Small intestine (tissue), 7 donors: ENCODE measurements around the gene ZNF710. TPM values are rescaled to one million over a fixed set of nuclear protein-coding genes. Genes with fewer than 3 reads are reported as not detected.

Source experiments
- DNase-seq, 2 donors: peaks; one replicate each; pipeline versions ENCODE4 v3.0.0 to v3.0.0-alpha.2; 2013
- FAIRE-seq: peaks from 2 replicates; lab custom pipeline; 2012; peaks lifted over from hg19 to GRCh38; lab: Jason Lieb, UNC
- H3K27ac ChIP-seq, 3 donors: one replicate each; pipeline ENCODE4 v1.5.1; 2013; ENCODE audit warnings: low read length in 2 of 3, mild to moderate bottlenecking in 2 of 3, control low read depth in 1 of 3, inconsistent platforms in 1 of 3, low read depth in 1 of 3, moderate library complexity in 1 of 3
- H3K27me3 ChIP-seq, 3 donors: one replicate each; pipeline ENCODE4 v1.6.1; 2013; ENCODE audit warnings: low read length in 3 of 3, inconsistent platforms in 1 of 3; ENCODE audit not compliant: control insufficient read depth in 3 of 3, insufficient read depth in 3 of 3
- H3K36me3 ChIP-seq, 3 donors: one replicate each; pipeline ENCODE4 v1.6.1; 2013; ENCODE audit warnings: low read length in 3 of 3, inconsistent platforms in 1 of 3, low read depth in 1 of 3, mild to moderate bottlenecking in 1 of 3, moderate library complexity in 1 of 3; ENCODE audit not compliant: control insufficient read depth in 3 of 3, insufficient read depth in 2 of 3
- H3K4me1 ChIP-seq, 3 donors: one replicate each; pipeline ENCODE4 v1.6.1; 2013; ENCODE audit warnings: low read length in 2 of 3, inconsistent platforms in 1 of 3, low read depth in 1 of 3, mild to moderate bottlenecking in 1 of 3, moderate library complexity in 1 of 3; ENCODE audit not compliant: control insufficient read depth in 3 of 3, insufficient read depth in 2 of 3
- H3K4me3 ChIP-seq, 3 donors: one replicate each; pipeline ENCODE4 v1.5.1; 2013; ENCODE audit warnings: low read length in 3 of 3, control low read depth in 1 of 3, inconsistent platforms in 1 of 3, low read depth in 1 of 3, mild to moderate bottlenecking in 1 of 3, moderate library complexity in 1 of 3
- H3K9me3 ChIP-seq, 2 donors: one replicate each; pipeline ENCODE4 v1.6.1; 2013; ENCODE audit warnings: low read depth in 1 of 2, low read length in 1 of 2; ENCODE audit not compliant: control insufficient read depth in 2 of 2, insufficient read depth in 1 of 2
- WGBS, 3 donors: extraction: QIAGEN DNeasy Blood & Tissue Kit; methylation state at CpG; one replicate each; pipeline ENCODE4 v1.1.7; 2013; 5-methylcytosine and 5-hydroxymethylcytosine counted together
- polyA plus RNA-seq, 4 donors: library from polyadenylated mRNA; stranded (reverse) in 3 of 4; unstranded in 1 of 4; fragments of 200-250 nt in 3 of 4; fragments of 120-200 nt in 1 of 4; gene quantifications; one replicate each; pipeline versions ENCODE4 v1.2.1 to v1.2.3, GENCODE V29; 2013
- donor health status: healthy with polysubstance abuse.
- donor health status: control.
- donor health status: control.
- donor health status: Bipolar disorder and iron deficiency.
- donor health status: healthy.

ZNF710 gene
- polyA plus RNA-seq, 4 donors = 10.3 to 26.4 (median 18.8) TPM

- Histone ChIP-seq H3K9me3 (no peaks in the 10 kb centered on the region), H3K27ac (peak overlapping the region in 2 of 3 donors; percentile 95 to 96), H3K4me1 (peaks cover 5 to 41% (median 8%) of the 10 kb centered on the region in 3 donors), H3K4me3 (peak overlapping the region in 1 of 3 donors; percentile 42), H3K36me3 (peaks cover 0 to 8% (median 0%) of the 10 kb centered on the region in 3 donors), H3K27me3 (no peaks in the 10 kb centered on the region)
- FAIRE-seq = no peak
- WGBS, 3 donors = 53 to 59% (median 59%) methylated on average over 12 of the region's 12 CpGs
- DNase-seq = no peak
Measured at GRCh38 chr15:89998923-89999675, 2.0 kb upstream of the ZNF710 start.

GRCh38 chr15:89999676-90000185 is 1.4 kb upstream of the ZNF710 start:
- H3K27me3 ChIP-seq = no peaks in the 10 kb centered on the region
- H3K9me3 ChIP-seq = no peaks in the 10 kb centered on the region
- 2 to 21% (median 18%) methylated on average over 11 to 14 of the region's 14 CpGs for WGBS, 3 donors
- peak overlapping the region; percentile 94 to 96 (median 95) for H3K27ac ChIP-seq
- FAIRE-seq (no peak), DNase-seq (peak; percentile 62 to 63)
- peaks cover 0 to 13% (median 0%) of the 10 kb centered on the region in 3 donors for H3K36me3 ChIP-seq
- H3K4me3 ChIP-seq = peak overlapping the region; percentile 42 to 92 (median 68)
- peaks cover 5 to 47% (median 8%) of the 10 kb centered on the region in 3 donors for H3K4me1 ChIP-seq

- Histone ChIP-seq H3K27me3 (no peaks in the 10 kb centered on the region), H3K36me3 (peaks cover 0 to 14% (median 0%) of the 10 kb centered on the region in 3 donors), H3K4me1 (peaks cover 5 to 53% (median 8%) of the 10 kb centered on the region in 3 donors), H3K4me3 (peak overlapping the region; percentile 68 to 92 (median 74)), H3K9me3 (no peaks in the 10 kb centered on the region), H3K27ac (peak overlapping the region; percentile 94 to 96 (median 95))
- peak; percentile 55 to 73 for DNase-seq
- 8 to 17% (median 16%) methylated on average over 52 to 63 of the region's 63 CpGs for WGBS, 3 donors
- no peak for FAIRE-seq
Measured at GRCh38 chr15:90000186-90001001, 730 bp upstream of the ZNF710 start.

- H3K4me1 ChIP-seq = peaks cover 5 to 66% (median 16%) of the 10 kb centered on the region in 3 donors
- DNase-seq = peak; percentile 65 to 76
- no peak for FAIRE-seq
- H3K9me3 ChIP-seq = no peaks in the 10 kb centered on the region
- H3K27ac ChIP-seq = peak overlapping the region; percentile 81 to 92 (median 83)
- peak overlapping the region; percentile 56 to 92 (median 68) for H3K4me3 ChIP-seq
- H3K27me3 ChIP-seq = no peaks in the 10 kb centered on the region
- 0 to 1% (median 1%) methylated on average over 32 to 88 of the region's 89 CpGs for WGBS, 3 donors
- peaks cover 0 to 21% (median 0%) of the 10 kb centered on the region in 3 donors for H3K36me3 ChIP-seq
Measured at GRCh38 chr15:90001683-90002427, 731 bp downstream of the ZNF710 start.

GRCh38 chr15:90002428-90002844 is 1.3 kb downstream of the ZNF710 start:
- Histone ChIP-seq H3K9me3 (no peaks in the 10 kb centered on the region), H3K27ac (peak overlapping the region; percentile 81 to 92 (median 83)), H3K4me3 (peak overlapping the region; percentile 56 to 92 (median 68)), H3K4me1 (peaks cover 5 to 70% (median 16%) of the 10 kb centered on the region in 3 donors), H3K36me3 (peaks cover 0 to 27% (median 0%) of the 10 kb centered on the region in 3 donors), H3K27me3 (no peaks in the 10 kb centered on the region)
- 2 to 3% (median 2%) methylated on average over 20 to 27 of the region's 27 CpGs for WGBS, 3 donors
- peak in 1 of 2 donors; percentile 69 for DNase-seq
- FAIRE-seq = no peak

GRCh38 chr15:90003736-90004135 is 2.6 kb downstream of the ZNF710 start:
- WGBS, 3 donors = 74 to 80% (median 76%) methylated on average over 7 of the region's 7 CpGs
- peak overlapping the region; percentile 44 to 83 (median 77) for H3K27ac ChIP-seq
- peak overlapping the region in 1 of 3 donors; percentile 56 for H3K4me3 ChIP-seq
- peaks cover 0 to 30% (median 0%) of the 10 kb centered on the region in 3 donors for H3K36me3 ChIP-seq
- H3K4me1 ChIP-seq = peaks cover 5 to 59% (median 16%) of the 10 kb centered on the region in 3 donors
- DNase-seq (no peak), FAIRE-seq (no peak)
- H3K27me3 ChIP-seq = no peaks in the 10 kb centered on the region
- H3K9me3 ChIP-seq = no peaks in the 10 kb centered on the region

GRCh38 chr15:90004252-90004651 is 3.1 kb downstream of the ZNF710 start:
- Histone ChIP-seq H3K36me3 (peaks cover 0 to 34% (median 0%) of the 10 kb centered on the region in 3 donors), H3K9me3 (no peaks in the 10 kb centered on the region), H3K27ac (peak overlapping the region; percentile 44 to 83 (median 77)), H3K4me3 (peak overlapping the region in 1 of 3 donors; percentile 9), H3K27me3 (no peaks in the 10 kb centered on the region), H3K4me1 (peaks cover 2 to 54% (median 16%) of the 10 kb centered on the region in 3 donors)
- DNase-seq (peak in 1 of 2 donors; percentile 42), FAIRE-seq (no peak)
- WGBS, 3 donors = 37 to 53% (median 46%) methylated on average over 5 of the region's 5 CpGs
